Lung (tissue), 12 donors: ENCODE measurements around the gene TTYH3. TPM values are rescaled to one million over a fixed set of nuclear protein-coding genes. Genes with fewer than 3 reads are reported as not detected.
A peak's percentile ranks its signal among the peaks of the same experiment; 100 is the strongest.

Experiments
- ATAC-seq: fragments of 200-7000 bp; cut with Tn5 transposase; one replicate; pipeline ENCODE4 v1.9.1; 2020; ENCODE audit warnings: moderate number of reproducible peaks; ENCODE audit not compliant: insufficient read depth, low FRiP score
- DNase-seq, 3 donors: peaks; one replicate each; pipeline ENCODE4 v3.0.0-alpha.2; 2013 to 2017
- H3K27ac ChIP-seq, 2 donors: one replicate each; pipeline ENCODE4 v1.5.1; 2013; ENCODE audit warnings: mild to moderate bottlenecking in 2 of 2, moderate library complexity in 2 of 2, control low read depth in 1 of 2, inconsistent platforms in 1 of 2, low read depth in 1 of 2, low read length in 1 of 2
- H3K27me3 ChIP-seq, 3 donors: one replicate each; pipeline ENCODE4 v1.5.1; 2013; ENCODE audit warnings: low read length in 2 of 3; ENCODE audit not compliant: control insufficient read depth in 3 of 3, insufficient read depth in 3 of 3
- H3K36me3 ChIP-seq, 4 donors: one replicate each; pipeline ENCODE4 v1.5.1; 2013; ENCODE audit warnings: low read length in 4 of 4, mild to moderate bottlenecking in 1 of 4, moderate library complexity in 1 of 4; ENCODE audit not compliant: control insufficient read depth in 4 of 4, insufficient read depth in 4 of 4
- H3K4me1 ChIP-seq, 5 donors: one replicate each; pipeline ENCODE4 v1.5.1; 2013; ENCODE audit warnings: low read length in 5 of 5, mild to moderate bottlenecking in 2 of 5, moderate library complexity in 1 of 5; ENCODE audit not compliant: control insufficient read depth in 5 of 5, insufficient read depth in 5 of 5
- H3K4me3 ChIP-seq: one replicate; pipeline ENCODE4 v1.5.1; 2013; ENCODE audit warnings: mild to moderate bottlenecking, control low read depth, moderate library complexity
- H3K9ac ChIP-seq, 2 donors: one replicate each; pipeline ENCODE4 v1.5.1; 2013; ENCODE audit warnings: low read length in 2 of 2, control low read depth in 1 of 2; ENCODE audit not compliant: insufficient read depth in 1 of 2
- H3K9me3 ChIP-seq, 4 donors: one replicate each; pipeline ENCODE4 v1.5.1; 2013; ENCODE audit warnings: low read length in 3 of 4, mild to moderate bottlenecking in 1 of 4, moderate library complexity in 1 of 4; ENCODE audit not compliant: control insufficient read depth in 4 of 4, insufficient read depth in 3 of 4
- WGBS, 2 donors: extraction: QIAGEN DNeasy Blood & Tissue Kit; methylation state at CpG; one replicate each; pipeline ENCODE4 v1.1.7; 2013; 5-methylcytosine and 5-hydroxymethylcytosine counted together
- polyA plus RNA-seq, 2 donors: library from polyadenylated mRNA; stranded (reverse); fragments of 200-250 nt; gene quantifications; one replicate each; pipeline ENCODE4 v1.2.1, GENCODE V29; 2013
- total RNA-seq, 2 donors: library from RNA; depleted of rRNA in 1 of 2; stranded (reverse); fragments of >200 nt in 1 of 2; gene quantifications; one replicate each; pipeline ENCODE4 v1.2.1, GENCODE V29; 2014 to 2021
- TF ChIP-seq, protein P1 (sequence below): IDR thresholded peaks from 2 replicates; pipeline ENCODE4 v1.5.1; 2012; ENCODE audit warnings: mild to moderate bottlenecking; ENCODE audit errors: control extremely low read depth, extremely low read depth
- donor health status: control.
- donor health status: control.
- donor health status: Bipolar disorder and iron deficiency.
- donor health status: healthy.
- donor health status: DM: yes; HTN: yes; CAD: no.

The TTYH3 gene
- total and polyA plus RNA-seq, 4 donors: 14.3 to 74.0 (median 55.8) TPM

DNA sequence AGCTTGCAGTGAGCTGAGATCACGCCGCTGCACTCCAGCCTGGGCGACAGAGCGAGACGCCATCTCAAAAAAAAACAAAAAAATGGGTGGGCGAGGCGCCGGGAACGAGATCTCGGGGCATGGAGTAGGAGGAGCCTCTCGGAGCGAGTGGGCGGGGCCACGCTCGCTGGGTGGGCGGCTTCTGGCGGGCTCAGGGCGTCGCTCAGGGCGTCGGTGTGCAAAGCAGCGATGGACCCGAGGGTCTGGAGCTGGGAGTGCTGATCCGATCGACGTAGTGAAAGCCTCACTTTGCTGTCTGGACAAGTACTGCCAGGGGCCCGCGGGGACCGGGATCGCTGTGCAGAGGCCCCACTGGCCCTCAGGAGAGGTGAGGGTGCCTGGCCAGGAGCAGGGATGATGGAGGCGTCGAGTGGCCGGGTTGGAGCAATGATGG lies 33.6 kb downstream of the TTYH3 start:
- Histone ChIP-seq H3K4me3 (no peak overlapping the region), H3K27me3 (no peaks in the 10 kb centered on the region), H3K27ac (no peak overlapping the region), H3K9ac (no peak overlapping the region), H3K9me3 (peaks cover 0 to 7% (median 0%) of the 10 kb centered on the region in 4 donors), H3K36me3 (peaks cover 0 to 16% (median 0%) of the 10 kb centered on the region in 4 donors), H3K4me1 (peaks cover 0 to 14% (median 6%) of the 10 kb centered on the region in 5 donors)
- no peak for DNase-seq
- TF ChIP-seq, protein P1, sequence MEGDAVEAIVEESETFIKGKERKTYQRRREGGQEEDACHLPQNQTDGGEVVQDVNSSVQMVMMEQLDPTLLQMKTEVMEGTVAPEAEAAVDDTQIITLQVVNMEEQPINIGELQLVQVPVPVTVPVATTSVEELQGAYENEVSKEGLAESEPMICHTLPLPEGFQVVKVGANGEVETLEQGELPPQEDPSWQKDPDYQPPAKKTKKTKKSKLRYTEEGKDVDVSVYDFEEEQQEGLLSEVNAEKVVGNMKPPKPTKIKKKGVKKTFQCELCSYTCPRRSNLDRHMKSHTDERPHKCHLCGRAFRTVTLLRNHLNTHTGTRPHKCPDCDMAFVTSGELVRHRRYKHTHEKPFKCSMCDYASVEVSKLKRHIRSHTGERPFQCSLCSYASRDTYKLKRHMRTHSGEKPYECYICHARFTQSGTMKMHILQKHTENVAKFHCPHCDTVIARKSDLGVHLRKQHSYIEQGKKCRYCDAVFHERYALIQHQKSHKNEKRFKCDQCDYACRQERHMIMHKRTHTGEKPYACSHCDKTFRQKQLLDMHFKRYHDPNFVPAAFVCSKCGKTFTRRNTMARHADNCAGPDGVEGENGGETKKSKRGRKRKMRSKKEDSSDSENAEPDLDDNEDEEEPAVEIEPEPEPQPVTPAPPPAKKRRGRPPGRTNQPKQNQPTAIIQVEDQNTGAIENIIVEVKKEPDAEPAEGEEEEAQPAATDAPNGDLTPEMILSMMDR: no peak
- WGBS, 2 donors: 49 to 78% methylated on average over 33 of the region's 33 CpGs
- ATAC-seq: no peak

DNA sequence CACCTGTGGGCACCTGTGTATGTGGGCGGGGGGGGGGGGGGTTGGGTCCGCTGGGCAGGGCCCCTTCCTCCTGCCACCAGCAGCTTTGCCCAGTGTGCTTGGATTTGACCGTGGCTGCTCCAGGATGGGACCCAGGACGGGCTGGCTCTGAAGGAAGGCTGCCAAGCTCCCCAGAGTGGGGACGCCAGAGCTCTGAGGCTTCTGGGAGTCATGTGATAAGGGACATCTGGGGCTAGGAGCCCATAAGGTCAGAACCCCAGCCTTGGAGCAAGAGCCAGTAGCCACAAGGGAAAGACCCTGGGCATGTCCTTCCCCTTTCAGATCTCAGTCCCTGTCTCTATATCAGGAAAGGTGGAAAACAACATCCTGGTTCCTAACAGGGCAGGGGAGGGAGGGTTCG lies 34.4 kb downstream of the TTYH3 start:
- Histone ChIP-seq H3K36me3 (peaks cover 0 to 11% (median 0%) of the 10 kb centered on the region in 4 donors), H3K9me3 (peaks cover 0 to 7% (median 0%) of the 10 kb centered on the region in 4 donors), H3K9ac (no peak overlapping the region), H3K4me1 (peaks cover 0 to 14% (median 6%) of the 10 kb centered on the region in 5 donors), H3K4me3 (no peak overlapping the region), H3K27ac (no peak overlapping the region), H3K27me3 (no peaks in the 10 kb centered on the region)
- TF ChIP-seq, protein P1: no peak
- 58 to 61% methylated on average over 5 to 6 of the region's 6 CpGs for WGBS, 2 donors
- DNase-seq: no peak
- no peak for ATAC-seq

DNA sequence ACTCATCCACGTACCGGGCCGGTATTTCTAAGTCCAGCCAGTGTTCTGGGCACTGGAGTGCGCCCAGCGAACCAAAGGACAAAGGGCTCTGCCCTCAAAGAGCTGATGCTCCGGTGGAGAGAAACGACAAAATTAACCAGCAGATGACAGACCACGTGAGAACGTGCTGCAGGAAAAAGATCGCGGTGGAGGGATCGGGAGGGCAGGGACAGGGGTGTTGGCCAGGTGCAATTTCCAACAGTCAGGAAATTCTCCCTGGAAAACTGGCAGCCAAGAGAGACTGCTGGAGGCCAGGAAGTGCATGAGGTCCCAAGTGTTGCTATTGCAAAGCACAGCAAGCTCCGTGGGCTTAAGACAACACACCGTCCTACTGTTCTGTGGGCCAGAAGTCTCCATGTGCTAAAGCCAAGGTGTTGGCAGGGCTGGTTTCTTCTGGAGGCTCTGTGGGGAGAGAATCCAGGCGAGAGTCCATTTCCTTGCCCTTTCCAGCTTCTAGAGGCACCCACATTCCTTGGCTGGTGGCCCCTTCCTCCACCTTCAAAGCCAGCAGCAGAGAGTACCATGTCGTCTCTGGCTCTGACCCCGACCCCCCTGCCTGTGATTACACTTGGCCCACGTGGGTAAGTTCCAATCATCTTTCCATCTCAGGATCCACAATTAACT lies 34.9 kb downstream of the TTYH3 start:
- Histone ChIP-seq H3K36me3 (peaks cover 0 to 8% (median 0%) of the 10 kb centered on the region in 4 donors), H3K9me3 (peaks cover 0 to 7% (median 0%) of the 10 kb centered on the region in 4 donors), H3K27ac (no peak overlapping the region), H3K4me1 (peaks cover 0 to 14% (median 6%) of the 10 kb centered on the region in 5 donors), H3K9ac (no peak overlapping the region), H3K4me3 (peak overlapping the region; percentile 2), H3K27me3 (no peaks in the 10 kb centered on the region)
- WGBS, 2 donors: 67 to 77% methylated on average over 18 of the region's 18 CpGs
- ATAC-seq (no peak), DNase-seq (no peak)
- TF ChIP-seq, protein P1: no peak
